Measurements from ENCODE around the gene PAX2. TPM values are rescaled to one million over a fixed set of nuclear protein-coding genes. Genes with fewer than 3 reads are reported as not detected.
A peak's percentile ranks its signal among the peaks of the same experiment; 100 is the strongest.

PAX2 gene
- total RNA-seq, 1 donor from 2014 or later = 5.1 TPM

DNA sequence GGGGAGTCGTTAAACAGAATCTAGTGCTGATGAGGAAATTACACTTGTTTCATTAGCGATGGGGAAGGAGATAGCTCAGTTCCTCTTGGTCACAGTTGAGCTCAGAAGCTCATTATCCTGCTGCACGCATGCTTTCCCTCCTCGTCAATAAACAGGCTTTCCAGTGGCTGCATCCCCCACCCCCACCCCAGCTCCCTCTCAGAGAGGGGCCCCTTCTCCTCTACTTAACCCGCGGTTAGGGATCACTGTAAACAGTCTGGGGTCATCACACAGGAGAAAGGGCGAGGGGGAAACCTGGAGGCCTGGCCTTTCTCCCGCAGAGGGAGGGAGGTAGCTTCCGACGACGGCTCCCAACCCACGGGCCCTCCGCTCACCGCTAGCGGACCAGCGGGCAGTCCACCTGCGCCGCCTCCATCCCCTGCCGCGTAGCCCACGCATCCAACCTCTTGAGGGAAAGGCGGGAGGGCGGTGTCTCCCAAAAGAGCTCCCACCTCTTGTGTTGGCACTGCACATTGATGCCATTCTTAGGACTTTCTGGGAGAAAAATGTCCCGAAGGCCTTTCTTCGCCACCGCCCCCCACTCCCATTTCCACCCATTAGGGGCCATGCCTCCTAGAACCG is 80.8 kb downstream of the PAX2 start:
- Histone ChIP-seq H3K27me3 (ENCODE audit: control insufficient read depth, insufficient read depth, low read length) (peaks cover 58% of the 10 kb centered on the region), H3K36me3 (ENCODE audit: control insufficient read depth, insufficient read depth, low read length) (peaks cover 4% of the 10 kb centered on the region), H3K4me3 (ENCODE audit: low read depth, low read length) (no peak overlapping the region)
- no peak for DNase-seq (ENCODE audit: low read depth)
- TF ChIP-seq, protein P1, sequence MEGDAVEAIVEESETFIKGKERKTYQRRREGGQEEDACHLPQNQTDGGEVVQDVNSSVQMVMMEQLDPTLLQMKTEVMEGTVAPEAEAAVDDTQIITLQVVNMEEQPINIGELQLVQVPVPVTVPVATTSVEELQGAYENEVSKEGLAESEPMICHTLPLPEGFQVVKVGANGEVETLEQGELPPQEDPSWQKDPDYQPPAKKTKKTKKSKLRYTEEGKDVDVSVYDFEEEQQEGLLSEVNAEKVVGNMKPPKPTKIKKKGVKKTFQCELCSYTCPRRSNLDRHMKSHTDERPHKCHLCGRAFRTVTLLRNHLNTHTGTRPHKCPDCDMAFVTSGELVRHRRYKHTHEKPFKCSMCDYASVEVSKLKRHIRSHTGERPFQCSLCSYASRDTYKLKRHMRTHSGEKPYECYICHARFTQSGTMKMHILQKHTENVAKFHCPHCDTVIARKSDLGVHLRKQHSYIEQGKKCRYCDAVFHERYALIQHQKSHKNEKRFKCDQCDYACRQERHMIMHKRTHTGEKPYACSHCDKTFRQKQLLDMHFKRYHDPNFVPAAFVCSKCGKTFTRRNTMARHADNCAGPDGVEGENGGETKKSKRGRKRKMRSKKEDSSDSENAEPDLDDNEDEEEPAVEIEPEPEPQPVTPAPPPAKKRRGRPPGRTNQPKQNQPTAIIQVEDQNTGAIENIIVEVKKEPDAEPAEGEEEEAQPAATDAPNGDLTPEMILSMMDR (IDR thresholded peaks at IDR 0.05; ENCODE audit: insufficient read depth, low read length, poor library complexity, severe bottlenecking) = no peak

DNA sequence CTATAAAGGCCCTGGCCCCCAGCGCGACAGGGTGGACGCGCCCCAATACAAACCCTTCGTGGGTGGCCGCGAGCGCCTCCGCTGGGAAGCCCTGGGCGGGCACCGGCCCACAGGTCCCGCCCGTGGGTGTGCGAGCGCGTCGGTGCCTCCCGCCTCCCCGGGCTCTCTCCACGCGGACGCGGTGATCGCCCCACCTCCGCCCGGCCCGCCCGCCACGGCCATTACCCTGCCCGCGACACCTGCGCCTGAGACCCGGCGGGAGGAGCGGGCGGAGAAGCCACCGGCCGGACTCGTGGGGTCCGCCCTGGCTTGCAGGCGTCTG is 81.2 kb downstream of the PAX2 start:
- H3K36me3 ChIP-seq (ENCODE audit: control insufficient read depth, insufficient read depth, low read length) = peaks cover 4% of the 10 kb centered on the region
- no peak for DNase-seq (ENCODE audit: low read depth)
- H3K27me3 ChIP-seq (ENCODE audit: control insufficient read depth, insufficient read depth, low read length) = peaks cover 60% of the 10 kb centered on the region
- TF ChIP-seq, protein P1 (IDR thresholded peaks at IDR 0.05; ENCODE audit: insufficient read depth, low read length, poor library complexity, severe bottlenecking) = no peak
- H3K4me3 ChIP-seq (ENCODE audit: low read depth, low read length) = peak overlapping the region; percentile 11

DNA sequence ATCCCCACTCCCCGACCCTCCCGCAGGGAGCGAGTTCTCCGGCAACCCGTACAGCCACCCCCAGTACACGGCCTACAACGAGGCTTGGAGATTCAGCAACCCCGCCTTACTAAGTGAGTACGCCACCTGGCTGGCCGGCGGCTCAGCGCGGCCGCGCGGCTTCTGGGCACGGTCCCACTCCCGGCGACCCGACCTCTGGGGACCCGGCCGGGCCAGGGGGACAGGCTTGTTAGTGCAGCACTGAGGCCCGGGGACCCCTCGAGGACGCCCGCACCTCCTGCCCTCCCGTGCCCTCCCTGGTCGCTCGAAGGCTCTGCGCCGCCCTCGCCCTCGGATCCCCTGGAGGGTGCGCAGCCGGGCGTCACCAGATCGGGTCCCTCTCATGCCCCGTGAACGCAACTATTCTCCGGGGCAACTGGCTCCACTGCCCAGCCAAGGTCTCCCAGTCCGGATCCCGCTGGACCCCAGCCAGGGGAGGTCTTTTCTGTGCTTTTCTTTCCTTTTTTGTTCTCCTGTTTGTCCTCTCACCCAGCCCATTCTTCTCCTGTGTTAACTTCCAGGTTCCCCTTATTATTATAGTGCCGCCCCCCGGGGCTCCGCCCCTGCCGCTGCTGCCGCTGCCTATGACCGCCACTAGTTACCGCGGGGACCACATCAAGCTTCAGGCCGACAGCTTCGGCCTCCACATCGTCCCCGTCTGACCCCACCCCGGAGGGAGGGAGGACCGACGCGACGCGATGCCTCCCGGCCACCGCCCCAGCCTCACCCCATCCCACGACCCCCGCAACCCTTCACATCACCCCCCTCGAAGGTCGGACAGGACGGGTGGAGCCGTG is 81.8 kb downstream of the PAX2 start:
- Histone ChIP-seq H3K4me3 (ENCODE audit: low read depth, low read length) (peak overlapping the region; percentile 11), H3K36me3 (ENCODE audit: control insufficient read depth, insufficient read depth, low read length) (peaks cover 4% of the 10 kb centered on the region), H3K27me3 (ENCODE audit: control insufficient read depth, insufficient read depth, low read length) (peaks cover 61% of the 10 kb centered on the region)
- TF ChIP-seq, protein P1 (IDR thresholded peaks at IDR 0.05; ENCODE audit: insufficient read depth, low read length, poor library complexity, severe bottlenecking) = peak; percentile 37
- no peak for DNase-seq (ENCODE audit: low read depth)

DNA sequence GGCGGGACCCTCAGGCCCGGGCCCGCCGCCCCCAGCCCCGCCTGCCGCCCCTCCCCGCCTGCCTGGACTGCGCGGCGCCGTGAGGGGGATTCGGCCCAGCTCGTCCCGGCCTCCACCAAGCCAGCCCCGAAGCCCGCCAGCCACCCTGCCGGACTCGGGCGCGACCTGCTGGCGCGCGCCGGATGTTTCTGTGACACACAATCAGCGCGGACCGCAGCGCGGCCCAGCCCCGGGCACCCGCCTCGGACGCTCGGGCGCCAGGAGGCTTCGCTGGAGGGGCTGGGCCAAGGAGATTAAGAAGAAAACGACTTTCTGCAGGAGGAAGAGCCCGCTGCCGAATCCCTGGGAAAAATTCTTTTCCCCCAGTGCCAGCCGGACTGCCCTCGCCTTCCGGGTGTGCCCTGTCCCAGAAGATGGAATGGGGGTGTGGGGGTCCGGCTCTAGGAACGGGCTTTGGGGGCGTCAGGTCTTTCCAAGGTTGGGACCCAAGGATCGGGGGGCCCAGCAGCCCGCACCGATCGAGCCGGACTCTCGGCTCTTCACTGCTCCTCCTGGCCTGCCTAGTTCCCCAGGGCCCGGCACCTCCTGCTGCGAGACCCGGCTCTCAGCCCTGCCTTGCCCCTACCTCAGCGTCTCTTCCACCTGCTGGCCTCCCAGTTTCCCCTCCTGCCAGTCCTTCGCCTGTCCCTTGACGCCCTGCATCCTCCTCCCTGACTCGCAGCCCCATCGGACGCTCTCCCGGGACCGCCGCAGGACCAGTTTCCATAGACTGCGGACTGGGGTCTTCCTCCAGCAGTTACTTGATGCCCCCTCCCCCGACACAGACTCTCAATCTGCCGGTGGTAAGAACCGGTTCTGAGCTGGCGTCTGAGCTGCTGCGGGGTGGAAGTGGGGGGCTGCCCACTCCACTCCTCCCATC is 82.7 kb downstream of the PAX2 start:
- TF ChIP-seq, protein P1 (IDR thresholded peaks at IDR 0.05; ENCODE audit: insufficient read depth, low read length, poor library complexity, severe bottlenecking) = no peak
- Histone ChIP-seq H3K36me3 (ENCODE audit: control insufficient read depth, insufficient read depth, low read length) (peaks cover 4% of the 10 kb centered on the region), H3K4me3 (ENCODE audit: low read depth, low read length) (no peak overlapping the region), H3K27me3 (ENCODE audit: control insufficient read depth, insufficient read depth, low read length) (peaks cover 66% of the 10 kb centered on the region)
- DNase-seq (ENCODE audit: low read depth) = no peak

DNA sequence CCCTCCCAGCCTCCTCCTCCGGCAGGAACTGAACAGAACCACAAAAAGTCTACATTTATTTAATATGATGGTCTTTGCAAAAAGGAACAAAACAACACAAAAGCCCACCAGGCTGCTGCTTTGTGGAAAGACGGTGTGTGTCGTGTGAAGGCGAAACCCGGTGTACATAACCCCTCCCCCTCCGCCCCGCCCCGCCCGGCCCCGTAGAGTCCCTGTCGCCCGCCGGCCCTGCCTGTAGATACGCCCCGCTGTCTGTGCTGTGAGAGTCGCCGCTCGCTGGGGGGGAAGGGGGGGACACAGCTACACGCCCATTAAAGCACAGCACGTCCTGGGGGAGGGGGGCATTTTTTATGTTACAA is 83.3 kb downstream of the PAX2 start:
- peaks cover 67% of the 10 kb centered on the region for H3K27me3 ChIP-seq (ENCODE audit: control insufficient read depth, insufficient read depth, low read length)
- TF ChIP-seq, protein P1 (IDR thresholded peaks at IDR 0.05; ENCODE audit: insufficient read depth, low read length, poor library complexity, severe bottlenecking) = no peak
- no peak for DNase-seq (ENCODE audit: low read depth)
- no peak overlapping the region for H3K4me3 ChIP-seq (ENCODE audit: low read depth, low read length)
- H3K36me3 ChIP-seq (ENCODE audit: control insufficient read depth, insufficient read depth, low read length) = peaks cover 4% of the 10 kb centered on the region

Measured in kidney epithelial cell (primary cell).